LNCaP clone FGC (cell line): ENCODE results near the gene FLNB.

Experiments used
- DNase-seq: peaks from one replicate; pipeline ENCODE4 v3.0.0-alpha.2; 2011; ENCODE audit warnings: low read depth
- H3K4me3 ChIP-seq: 2 replicates; pipeline ENCODE4 v1.5.1; 2011; ENCODE audit warnings: mild to moderate bottlenecking, low read depth, low read length, control low read depth
- TF ChIP-seq, protein P1 (sequence below): IDR thresholded peaks from 2 replicates; pipeline ENCODE4 v1.5.1; 2012; ENCODE audit warnings: mild to moderate bottlenecking; ENCODE audit not compliant: control insufficient read depth, insufficient read depth; ENCODE audit errors: extremely low read depth

FLNB gene

DNA sequence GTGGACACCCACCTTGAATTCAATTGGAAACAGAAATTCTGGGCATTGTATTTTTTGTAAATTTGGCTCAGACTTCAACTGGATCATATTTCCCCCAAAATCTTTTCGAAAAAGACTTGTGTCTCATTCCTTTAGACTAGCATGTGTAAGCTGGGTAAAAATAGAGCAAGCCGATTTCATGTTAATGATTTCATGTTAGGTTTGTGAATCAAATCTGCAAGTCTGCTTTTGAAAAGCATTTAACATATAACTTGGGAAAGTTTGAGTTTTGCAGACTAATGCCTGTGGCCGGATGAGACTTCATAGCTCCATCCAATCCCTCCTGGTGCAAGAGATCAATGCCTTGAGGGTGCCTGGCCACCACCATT, 64.5 kb downstream of the FLNB start:
- H3K4me3 ChIP-seq: no peak overlapping the region
- no peak for DNase-seq
- TF ChIP-seq, protein P1, sequence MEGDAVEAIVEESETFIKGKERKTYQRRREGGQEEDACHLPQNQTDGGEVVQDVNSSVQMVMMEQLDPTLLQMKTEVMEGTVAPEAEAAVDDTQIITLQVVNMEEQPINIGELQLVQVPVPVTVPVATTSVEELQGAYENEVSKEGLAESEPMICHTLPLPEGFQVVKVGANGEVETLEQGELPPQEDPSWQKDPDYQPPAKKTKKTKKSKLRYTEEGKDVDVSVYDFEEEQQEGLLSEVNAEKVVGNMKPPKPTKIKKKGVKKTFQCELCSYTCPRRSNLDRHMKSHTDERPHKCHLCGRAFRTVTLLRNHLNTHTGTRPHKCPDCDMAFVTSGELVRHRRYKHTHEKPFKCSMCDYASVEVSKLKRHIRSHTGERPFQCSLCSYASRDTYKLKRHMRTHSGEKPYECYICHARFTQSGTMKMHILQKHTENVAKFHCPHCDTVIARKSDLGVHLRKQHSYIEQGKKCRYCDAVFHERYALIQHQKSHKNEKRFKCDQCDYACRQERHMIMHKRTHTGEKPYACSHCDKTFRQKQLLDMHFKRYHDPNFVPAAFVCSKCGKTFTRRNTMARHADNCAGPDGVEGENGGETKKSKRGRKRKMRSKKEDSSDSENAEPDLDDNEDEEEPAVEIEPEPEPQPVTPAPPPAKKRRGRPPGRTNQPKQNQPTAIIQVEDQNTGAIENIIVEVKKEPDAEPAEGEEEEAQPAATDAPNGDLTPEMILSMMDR: no peak

GRCh38 chr3:58073301-58074108, 65.3 kb downstream of the FLNB start:
- no peak overlapping the region for H3K4me3 ChIP-seq
- no peak for DNase-seq
- TF ChIP-seq, protein P1: no peak

GRCh38 chr3:58074116-58074715, 66.0 kb downstream of the FLNB start:
- no peak for DNase-seq
- TF ChIP-seq, protein P1: no peak

GRCh38 chr3:58074997-58075396, 66.8 kb downstream of the FLNB start:
- TF ChIP-seq, protein P1: no peak
- no peak for DNase-seq
- no peak overlapping the region for H3K4me3 ChIP-seq

More at GRCh38 chr3:58074116-58074715, 66.0 kb downstream of the FLNB start:
- H3K4me3 ChIP-seq: no peak overlapping the region

DNA sequence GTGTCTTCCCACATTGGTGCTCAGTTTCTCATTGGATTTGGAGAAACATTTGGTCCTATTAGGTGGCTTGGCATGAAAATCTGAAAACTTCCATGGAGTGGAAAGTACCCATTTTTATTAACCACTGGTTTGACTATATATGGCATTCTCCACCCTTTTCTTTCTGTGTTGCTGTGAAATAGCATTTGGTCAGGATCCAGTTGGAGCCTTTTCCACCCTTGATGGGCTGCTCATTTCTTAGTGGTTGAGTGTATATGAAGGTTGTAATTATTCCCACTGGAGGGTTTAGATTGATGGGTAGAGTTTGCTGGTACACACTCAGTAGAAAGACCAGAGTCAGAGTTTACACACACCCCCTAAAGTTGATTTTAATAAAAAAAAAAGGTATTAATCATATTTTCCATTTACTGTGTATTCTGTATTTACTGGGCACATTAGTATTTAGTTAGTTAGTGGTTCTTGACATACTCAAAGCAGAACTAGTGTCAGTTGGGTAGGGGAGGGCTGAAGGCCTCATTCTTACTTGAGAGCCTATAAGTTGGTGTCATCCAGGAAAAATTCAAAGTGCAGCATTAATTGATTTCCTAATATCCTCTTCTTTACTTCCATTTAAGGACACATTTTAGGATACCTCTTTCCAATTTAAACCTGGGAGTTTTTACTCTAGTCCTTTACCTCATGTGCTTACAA, 69.5 kb downstream of the FLNB start:
- no peak overlapping the region for H3K4me3 ChIP-seq
- TF ChIP-seq, protein P1: no peak
- DNase-seq: no peak

GRCh38 chr3:58078610-58079009, 70.4 kb downstream of the FLNB start:
- DNase-seq: no peak
- no peak overlapping the region for H3K4me3 ChIP-seq
- TF ChIP-seq, protein P1: no peak
